Left lung (tissue), 10 donors: Measurements from ENCODE around the gene CYTH4. TPM values are rescaled to one million over a fixed set of nuclear protein-coding genes. Genes with fewer than 3 reads are reported as not detected.

Experiments
- ATAC-seq: fragments of 200-7000 bp; cut with Tn5 transposase; one replicate; pipeline ENCODE4 v1.9.1; 2020; ENCODE audit warnings: moderate library complexity
- DNase-seq, 4 donors: peaks; one replicate each; pipeline ENCODE4 v3.0.0-alpha.2; 2013 to 2020
- H3K27ac ChIP-seq, 2 donors: fragments of 200-600 bp; sonication (generic) in 1 of 2; one replicate each; pipeline versions ENCODE4 v1.5.0 to v1.8.0; 2020 to 2021
- H3K27me3 ChIP-seq, 2 donors: fragments of 200-600 bp; sonication (generic) in 1 of 2; one replicate each; pipeline versions ENCODE4 v1.5.0 to v1.8.0; 2020 to 2021
- H3K36me3 ChIP-seq, 2 donors: fragments of 200-600 bp; sonication (generic) in 1 of 2; one replicate each; pipeline versions ENCODE4 v1.5.0 to v1.8.0; 2020 to 2021
- H3K4me1 ChIP-seq, 2 donors: fragments of 200-600 bp; one replicate each; pipeline ENCODE4 v1.8.0; 2021
- H3K4me3 ChIP-seq, 2 donors: fragments of 200-600 bp; sonication (generic) in 1 of 2; one replicate each; pipeline versions ENCODE4 v1.5.0 to v1.8.0; 2020 to 2021; ENCODE audit warnings: mild to moderate bottlenecking in 1 of 2
- H3K9me3 ChIP-seq, 2 donors: fragments of 200-600 bp; sonication (generic) in 1 of 2; one replicate each; pipeline versions ENCODE4 v1.5.0 to v1.8.0; 2020 to 2021
- CTCF ChIP-seq, 2 donors: fragments of 200-600 bp; sonication (generic) in 1 of 2; IDR thresholded peaks; one replicate each; pipeline versions ENCODE4 v1.5.0 to v1.8.0; 2021; ENCODE audit warnings: antibody characterized with exemption in 2 of 2
- intact Hi-C, 2 donors: fragments of 100-400 bp; cut with DNase I; formaldehyde crosslinking; loops; one replicate each; pipeline versions ENCODE4 v1.11.2 to v1.14.2; 2022
- polyA plus RNA-seq, 6 donors: library from polyadenylated mRNA; unstranded; fragments of 120-200 nt; gene quantifications; one replicate each; pipeline ENCODE4 v1.2.1, GENCODE V29; 2013; ENCODE audit not compliant: insufficient read length in 6 of 6
- total RNA-seq, 2 donors: library from RNA; stranded (reverse); fragmentation: NEBNext Ultra II Directional; extraction: Animal tissue kit (Norgen Biotek cat#: 25700); gene quantifications; one replicate each; pipeline ENCODE4 v1.2.1, GENCODE V29; 2021
- donor health status: DM: no; HTN: yes; CAD: no.
- donor health status: DM: no; HTN: no; CAD: no.

The CYTH4 gene
- total and polyA plus RNA-seq, 8 donors = 4.7 to 63.4 (median 6.1) TPM

GRCh38 chr22:37309211-37310074 is 27.1 kb downstream of the CYTH4 start:
- Histone ChIP-seq H3K27me3 (no peaks in the 10 kb centered on the region), H3K4me1 (peaks cover 16 to 100% of the 10 kb centered on the region in 2 donors), H3K36me3 (peaks cover 0 to 61% of the 10 kb centered on the region in 2 donors), H3K9me3 (no peaks in the 10 kb centered on the region), H3K4me3 (no peak overlapping the region), H3K27ac (peak overlapping the region in 1 of 2 donors; percentile 88)
- ATAC-seq (peak; percentile 7), DNase-seq (peak in 1 of 4 donors; percentile 80)
- no peak for TF ChIP-seq CTCF (IDR thresholded peaks at IDR 0.05)
- intact Hi-C loops = loop anchor here in 1 of 2 donors (10.0 kb wide), 2 partner anchors 115 to 145 kb away; partner anchors contain the start of gene ELFN2

DNA sequence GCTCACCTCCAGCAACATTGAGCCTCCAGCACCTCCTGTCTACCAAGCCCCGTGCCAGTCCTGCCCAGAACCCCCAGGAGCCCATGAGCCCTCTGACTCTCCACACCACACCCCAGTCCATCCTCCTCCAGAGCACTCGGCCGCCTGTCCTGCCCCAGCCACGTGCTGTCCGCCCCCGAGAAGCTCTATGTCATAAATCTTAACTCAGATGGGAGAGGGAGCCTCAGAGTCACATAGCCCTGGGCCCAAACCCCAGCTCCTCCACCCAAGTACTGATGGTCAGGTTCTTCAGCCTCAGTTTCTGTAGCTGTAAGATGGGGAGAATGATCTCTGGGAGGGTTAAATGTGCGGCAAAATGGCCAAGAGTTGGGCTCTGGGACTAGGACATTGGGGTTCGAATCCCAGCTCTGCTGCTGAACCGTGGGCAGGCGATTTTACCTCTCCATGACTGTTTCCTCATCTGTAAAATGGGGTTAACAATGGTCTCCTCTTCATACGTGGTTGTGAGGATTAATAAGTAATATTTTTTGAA is 27.8 kb downstream of the CYTH4 start:
- TF ChIP-seq CTCF (IDR thresholded peaks at IDR 0.05) = no peak
- no peak overlapping the region for H3K4me3 ChIP-seq
- H3K27me3 ChIP-seq = no peaks in the 10 kb centered on the region
- H3K27ac ChIP-seq = peak overlapping the region in 1 of 2 donors; percentile 88
- H3K4me1 ChIP-seq = peaks cover 16 to 100% of the 10 kb centered on the region in 2 donors
- intact Hi-C loops = loop anchor here in 1 of 2 donors (10.0 kb wide), 2 partner anchors 115 to 145 kb away; partner anchors contain the start of gene ELFN2
- no peak for DNase-seq
- no peaks in the 10 kb centered on the region for H3K9me3 ChIP-seq
- H3K36me3 ChIP-seq = peaks cover 0 to 58% of the 10 kb centered on the region in 2 donors
- peak; percentile 3 for ATAC-seq

DNA sequence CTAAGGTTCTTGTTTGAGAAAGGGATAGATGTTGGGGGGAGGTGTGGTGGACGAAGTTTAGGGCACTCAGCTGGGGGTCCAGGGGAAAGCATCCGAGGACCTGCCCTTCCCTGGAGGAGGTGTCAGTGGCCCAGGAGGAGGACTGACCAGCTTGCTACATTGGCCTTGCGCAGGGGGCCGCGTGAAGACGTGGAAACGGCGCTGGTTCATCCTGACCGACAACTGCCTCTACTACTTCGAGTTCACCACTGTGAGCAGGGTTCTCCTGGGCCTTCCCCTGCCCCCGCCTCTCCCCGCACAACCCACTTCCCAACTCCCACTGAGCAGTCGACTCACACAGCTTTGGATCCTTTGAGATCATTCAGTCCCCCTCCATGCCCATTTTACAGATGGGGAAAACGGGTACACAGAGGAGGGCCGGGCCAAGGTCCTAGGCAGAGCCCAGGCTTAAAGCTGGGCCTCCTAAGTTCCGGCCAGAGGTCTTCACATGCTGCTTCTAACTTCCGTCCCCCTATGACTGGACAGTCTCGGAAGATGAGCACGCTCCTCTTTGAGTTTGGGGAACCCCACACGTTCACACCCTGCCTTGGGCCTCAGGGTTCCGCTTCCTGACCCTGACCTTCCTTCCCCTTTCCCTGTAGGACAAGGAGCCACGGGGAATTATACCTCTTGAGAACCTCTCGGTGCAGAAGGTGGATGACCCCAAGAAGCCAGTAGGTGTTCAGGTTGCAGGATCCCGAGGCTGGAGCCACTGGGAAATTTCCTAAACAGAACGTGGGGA is 28.7 kb downstream of the CYTH4 start:
- no peak overlapping the region for H3K4me3 ChIP-seq
- intact Hi-C loops = loop anchor here in 1 of 2 donors (10.0 kb wide), 2 partner anchors 114 to 144 kb away; partner anchors contain the start of gene ELFN2

GRCh38 chr22:37311761-37312312 is 29.5 kb downstream of the CYTH4 start:
- peaks cover 0 to 51% of the 10 kb centered on the region in 2 donors for H3K36me3 ChIP-seq
- peak overlapping the region in 1 of 2 donors; percentile 88 for H3K27ac ChIP-seq
- H3K4me1 ChIP-seq = peaks cover 12 to 85% of the 10 kb centered on the region in 2 donors
- no peaks in the 10 kb centered on the region for H3K9me3 ChIP-seq
- no peak overlapping the region for H3K4me3 ChIP-seq
- ATAC-seq = no peak
- DNase-seq = peak in 1 of 4 donors; percentile 46
- TF ChIP-seq CTCF (IDR thresholded peaks at IDR 0.05) = no peak
- H3K27me3 ChIP-seq = no peaks in the 10 kb centered on the region
- intact Hi-C loops = loop anchor here in 1 of 2 donors (10.0 kb wide), 2 partner anchors 113 to 143 kb away; partner anchors contain the start of gene ELFN2

More for the DNA sequence above, 28.7 kb downstream of the CYTH4 start:
- Histone ChIP-seq H3K4me1 (peaks cover 16 to 93% of the 10 kb centered on the region in 2 donors), H3K27me3 (no peaks in the 10 kb centered on the region), H3K9me3 (no peaks in the 10 kb centered on the region), H3K27ac (peak overlapping the region in 1 of 2 donors; percentile 88), H3K36me3 (peaks cover 0 to 51% of the 10 kb centered on the region in 2 donors)
- TF ChIP-seq CTCF (IDR thresholded peaks at IDR 0.05) = no peak
- DNase-seq (peak in 2 of 4 donors; percentile 74 to 82), ATAC-seq (peak; percentile 43)
